ENCODE results near the gene MSRB3. TPM values are rescaled to one million over a fixed set of nuclear protein-coding genes. Genes with fewer than 3 reads are reported as not detected.

Gene MSRB3
- total and polyA plus RNA-seq, 2 donors (not counting 1 experiment from before 2014, with no cell fraction given): 46.9 to 105 TPM

DNA sequence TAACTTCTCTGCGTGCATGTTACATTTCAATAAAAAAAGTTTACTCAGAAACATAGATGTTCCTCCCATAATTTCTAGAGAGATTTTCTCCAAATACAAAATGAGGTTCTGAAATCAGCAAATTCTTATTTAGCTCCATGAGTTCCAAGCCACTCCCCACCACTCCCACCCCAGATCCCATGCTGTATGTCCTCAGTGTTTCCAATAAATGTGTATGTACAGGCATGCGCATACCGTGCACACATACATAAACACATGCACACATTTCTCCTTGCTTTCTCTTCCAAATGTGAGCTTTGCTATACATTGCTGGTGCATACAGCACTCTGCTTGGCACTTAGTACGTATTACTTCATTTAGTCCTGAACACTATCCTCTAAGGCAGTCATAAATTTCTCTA lies 209.7 kb downstream of the MSRB3 start:
- Histone ChIP-seq H3K9ac (ENCODE audit: insufficient read depth, low read length) (no peak overlapping the region), H3K27ac (ENCODE audit: insufficient read depth, low read length) (no peak overlapping the region), H3K27me3 (ENCODE audit: control insufficient read depth, insufficient read depth, low read length) (no peaks in the 10 kb centered on the region), H2AFZ (ENCODE audit: low read length) (no peak overlapping the region), H3K36me3 (ENCODE audit: control insufficient read depth, insufficient read depth, low read length) (no peaks in the 10 kb centered on the region), H3K4me3 (replicated peaks in 1 of 4; ENCODE audit: control extremely low read depth in 1 of 4, insufficient read depth in 1 of 4, low read depth in 3 of 4, low read length in 4 of 4) (no peak overlapping the region), H3K4me2 (ENCODE audit: extremely low read depth, insufficient read depth, low read length) (no peak overlapping the region), H4K20me1 (ENCODE audit: control insufficient read depth, extremely low read depth, insufficient read depth, low read length) (no peaks in the 10 kb centered on the region), H3K79me2 (ENCODE audit: control insufficient read depth, insufficient read depth, low read length) (no peaks in the 10 kb centered on the region), H3K9me3 (ENCODE audit: control insufficient read depth, insufficient read depth, low read depth, low read length) (no peaks in the 10 kb centered on the region), H3K4me1 (ENCODE audit: control insufficient read depth, extremely low read depth, insufficient read depth, low read length) (no peaks in the 10 kb centered on the region)
- TF ChIP-seq, protein P1, sequence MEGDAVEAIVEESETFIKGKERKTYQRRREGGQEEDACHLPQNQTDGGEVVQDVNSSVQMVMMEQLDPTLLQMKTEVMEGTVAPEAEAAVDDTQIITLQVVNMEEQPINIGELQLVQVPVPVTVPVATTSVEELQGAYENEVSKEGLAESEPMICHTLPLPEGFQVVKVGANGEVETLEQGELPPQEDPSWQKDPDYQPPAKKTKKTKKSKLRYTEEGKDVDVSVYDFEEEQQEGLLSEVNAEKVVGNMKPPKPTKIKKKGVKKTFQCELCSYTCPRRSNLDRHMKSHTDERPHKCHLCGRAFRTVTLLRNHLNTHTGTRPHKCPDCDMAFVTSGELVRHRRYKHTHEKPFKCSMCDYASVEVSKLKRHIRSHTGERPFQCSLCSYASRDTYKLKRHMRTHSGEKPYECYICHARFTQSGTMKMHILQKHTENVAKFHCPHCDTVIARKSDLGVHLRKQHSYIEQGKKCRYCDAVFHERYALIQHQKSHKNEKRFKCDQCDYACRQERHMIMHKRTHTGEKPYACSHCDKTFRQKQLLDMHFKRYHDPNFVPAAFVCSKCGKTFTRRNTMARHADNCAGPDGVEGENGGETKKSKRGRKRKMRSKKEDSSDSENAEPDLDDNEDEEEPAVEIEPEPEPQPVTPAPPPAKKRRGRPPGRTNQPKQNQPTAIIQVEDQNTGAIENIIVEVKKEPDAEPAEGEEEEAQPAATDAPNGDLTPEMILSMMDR (conservative IDR thresholded peaks at IDR 0.05 in 1 of 2, IDR thresholded peaks at IDR 0.05 in 1 of 2; ENCODE audit: low read depth in 1 of 2, low read length in 2 of 2): no peak
- no peak for TF ChIP-seq EZH2 (IDR thresholded peaks at IDR 0.05; ENCODE audit: low read length, missing control alignments)
- DNase-seq (ENCODE audit: low read depth in 2 of 2): no peak

DNA sequence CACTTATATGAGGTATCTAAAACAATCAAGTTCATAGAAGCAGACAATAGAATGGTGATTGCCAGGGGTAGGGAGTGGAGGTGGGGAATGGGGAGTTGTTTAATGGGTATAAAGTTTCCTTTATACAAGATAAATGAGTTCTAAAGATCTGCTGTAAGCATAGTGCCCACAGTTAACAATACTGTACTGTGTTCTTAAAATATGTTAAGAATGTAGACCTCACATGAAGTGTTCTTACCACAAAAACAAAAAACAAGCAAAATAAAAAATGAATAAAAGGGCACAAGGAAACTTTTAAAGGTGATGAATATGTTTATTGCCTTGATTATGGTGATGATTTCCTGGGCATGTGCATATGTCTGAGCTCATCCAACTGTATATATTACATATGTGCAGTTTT lies 211.8 kb downstream of the MSRB3 start:
- Histone ChIP-seq H3K27ac (ENCODE audit: insufficient read depth, low read length) (no peak overlapping the region), H3K4me1 (ENCODE audit: control insufficient read depth, extremely low read depth, insufficient read depth, low read length) (peaks cover 10% of the 10 kb centered on the region), H3K9me3 (ENCODE audit: control insufficient read depth, insufficient read depth, low read depth, low read length) (no peaks in the 10 kb centered on the region), H3K36me3 (ENCODE audit: control insufficient read depth, insufficient read depth, low read length) (no peaks in the 10 kb centered on the region), H3K4me2 (ENCODE audit: extremely low read depth, insufficient read depth, low read length) (no peak overlapping the region), H3K9ac (ENCODE audit: insufficient read depth, low read length) (no peak overlapping the region), H2AFZ (ENCODE audit: low read length) (no peak overlapping the region), H4K20me1 (ENCODE audit: control insufficient read depth, extremely low read depth, insufficient read depth, low read length) (no peaks in the 10 kb centered on the region), H3K4me3 (replicated peaks in 1 of 4; ENCODE audit: control extremely low read depth in 1 of 4, insufficient read depth in 1 of 4, low read depth in 3 of 4, low read length in 4 of 4) (no peak overlapping the region), H3K27me3 (ENCODE audit: control insufficient read depth, insufficient read depth, low read length) (no peaks in the 10 kb centered on the region), H3K79me2 (ENCODE audit: control insufficient read depth, insufficient read depth, low read length) (no peaks in the 10 kb centered on the region)
- TF ChIP-seq, protein P1 (conservative IDR thresholded peaks at IDR 0.05 in 1 of 2, IDR thresholded peaks at IDR 0.05 in 1 of 2; ENCODE audit: low read depth in 1 of 2, low read length in 2 of 2): no peak
- no peak for TF ChIP-seq EZH2 (IDR thresholded peaks at IDR 0.05; ENCODE audit: low read length, missing control alignments)
- DNase-seq (ENCODE audit: low read depth in 2 of 2): peak in 1 of 2 donors; percentile 63

DNA sequence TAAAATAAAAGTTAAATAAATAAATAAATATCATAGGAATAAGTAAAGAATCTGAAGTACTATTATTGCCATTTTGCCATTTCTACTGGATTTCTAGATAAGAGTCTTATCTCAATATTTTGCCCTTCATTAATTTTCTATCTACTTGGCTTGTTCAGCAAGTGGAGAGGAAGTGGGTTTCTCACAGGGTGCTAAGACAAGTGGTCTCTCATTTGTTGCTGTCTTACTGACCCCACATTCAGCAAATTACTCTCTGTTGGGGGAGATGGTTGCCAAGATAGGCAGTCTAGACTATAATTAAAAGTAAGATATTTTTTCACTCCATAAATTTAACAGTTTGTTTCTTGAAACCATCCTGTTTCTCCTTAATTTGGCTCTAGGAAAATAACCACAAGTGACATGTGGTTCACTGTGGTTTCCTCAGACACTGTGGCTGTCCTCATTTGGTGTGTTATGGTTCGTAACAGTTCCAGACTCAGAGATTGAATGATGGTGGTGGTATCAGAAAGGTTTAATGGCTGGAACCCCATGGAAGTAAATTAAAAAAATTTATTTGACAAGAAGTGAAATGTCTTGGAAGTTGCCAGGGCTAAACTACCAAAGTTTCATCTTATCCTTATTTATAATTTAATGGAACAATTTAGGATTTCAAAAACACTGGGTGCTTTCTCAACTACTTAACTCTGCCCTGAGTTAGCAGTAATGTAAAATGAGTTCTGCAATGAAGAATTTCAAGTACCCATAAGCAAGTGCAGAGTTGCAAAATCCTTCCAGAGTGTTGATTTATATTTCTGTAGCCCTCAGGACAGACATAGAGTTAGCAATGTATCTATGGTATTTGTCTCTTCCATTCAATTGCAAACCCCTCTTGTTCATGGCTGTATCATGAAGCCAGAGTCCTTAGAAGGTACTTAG lies 214.8 kb downstream of the MSRB3 start:
- TF ChIP-seq, protein P1 (conservative IDR thresholded peaks at IDR 0.05 in 1 of 2, IDR thresholded peaks at IDR 0.05 in 1 of 2; ENCODE audit: low read depth in 1 of 2, low read length in 2 of 2): no peak
- no peak for TF ChIP-seq EZH2 (IDR thresholded peaks at IDR 0.05; ENCODE audit: low read length, missing control alignments)
- H3K4me2 ChIP-seq (ENCODE audit: extremely low read depth, insufficient read depth, low read length): no peak overlapping the region
- H3K9me3 ChIP-seq (ENCODE audit: control insufficient read depth, insufficient read depth, low read depth, low read length): no peaks in the 10 kb centered on the region
- H3K4me3 ChIP-seq (replicated peaks in 1 of 4; ENCODE audit: control extremely low read depth in 1 of 4, insufficient read depth in 1 of 4, low read depth in 3 of 4, low read length in 4 of 4): no peak overlapping the region
- H4K20me1 ChIP-seq (ENCODE audit: control insufficient read depth, extremely low read depth, insufficient read depth, low read length): no peaks in the 10 kb centered on the region
- peaks cover 21% of the 10 kb centered on the region for H3K4me1 ChIP-seq (ENCODE audit: control insufficient read depth, extremely low read depth, insufficient read depth, low read length)
- no peaks in the 10 kb centered on the region for H3K36me3 ChIP-seq (ENCODE audit: control insufficient read depth, insufficient read depth, low read length)
- H3K27me3 ChIP-seq (ENCODE audit: control insufficient read depth, insufficient read depth, low read length): no peaks in the 10 kb centered on the region
- no peak overlapping the region for H2AFZ ChIP-seq (ENCODE audit: low read length)
- no peak overlapping the region for H3K27ac ChIP-seq (ENCODE audit: insufficient read depth, low read length)
- H3K79me2 ChIP-seq (ENCODE audit: control insufficient read depth, insufficient read depth, low read length): no peaks in the 10 kb centered on the region
- DNase-seq (ENCODE audit: low read depth in 2 of 2): peak; percentile 13 to 51
- no peak overlapping the region for H3K9ac ChIP-seq (ENCODE audit: insufficient read depth, low read length)
